ENCODE results near the gene SRGAP1. TPM values are rescaled to one million over a fixed set of nuclear protein-coding genes. Genes with fewer than 3 reads are reported as not detected.

The SRGAP1 gene
- total and polyA plus RNA-seq, 9 of the 15 experiments (the other 6 are each of a cell fraction or from before 2014, with no cell fraction given) = 0.01 to 0.13 (median 0.04) TPM; not detected in 3

DNA sequence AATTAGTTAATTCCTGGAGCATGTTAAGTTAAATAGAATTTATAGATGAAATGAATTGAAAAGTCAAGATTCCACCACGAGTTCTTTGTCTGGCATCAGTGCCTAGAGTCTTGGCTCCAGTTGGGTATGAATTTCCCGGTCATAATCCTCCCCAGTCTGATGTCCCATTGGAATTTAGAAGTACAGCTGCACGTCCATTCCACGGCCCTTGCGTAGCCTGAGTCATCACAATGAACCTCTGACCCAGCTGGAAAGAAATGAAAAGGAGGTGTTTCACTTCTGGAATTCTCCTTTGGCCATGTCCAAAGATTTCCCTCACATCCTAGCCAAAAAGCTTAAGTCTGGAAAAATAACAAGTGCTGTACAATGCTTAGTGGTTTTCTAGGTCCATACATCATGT is 254.9 kb downstream of the SRGAP1 start:
- Histone ChIP-seq H2AFZ (ENCODE audit: low read depth, low read length) (no peak overlapping the region), H3K9ac (ENCODE audit: insufficient read depth in 1 of 2, low read depth in 2 of 2, low read length in 2 of 2) (no peak overlapping the region), H3K4me3 (no peak overlapping the region), H3K27me3 (ENCODE audit: control insufficient read depth in 2 of 2, insufficient read depth in 2 of 2, low read length in 2 of 2) (no peaks in the 10 kb centered on the region), H3K9me3 (replicated peaks; ENCODE audit: control insufficient read depth, insufficient read depth, low read depth, low read length) (no peaks in the 10 kb centered on the region), H3K36me3 (ENCODE audit: control insufficient read depth, insufficient read depth, low read length) (no peaks in the 10 kb centered on the region), H3K9me1 (ENCODE audit: control insufficient read depth, insufficient read depth, low read length) (no peaks in the 10 kb centered on the region), H4K20me1 (replicated peaks; ENCODE audit: control insufficient read depth, insufficient read depth, low read length) (no peaks in the 10 kb centered on the region), H3K27ac (ENCODE audit: extremely low read depth, low read depth, low read length) (no peak overlapping the region), H3K4me1 (replicated peaks in 1 of 2; ENCODE audit: control insufficient read depth in 2 of 2, insufficient read depth in 2 of 2, low read length in 2 of 2) (no peaks in the 10 kb centered on the region), H3K4me2 (ENCODE audit: insufficient read depth, low read length) (no peak overlapping the region), H3K79me2 (ENCODE audit: control insufficient read depth, insufficient read depth, low read length) (no peaks in the 10 kb centered on the region)
- in situ Hi-C loops (cut with MboI) = no loop called here
- FAIRE-seq (no peak), DNase-seq (ENCODE audit: extremely low read depth in 1 of 4, low spot score in 3 of 4) (no peak), ATAC-seq (no peak)
- intact Hi-C loops (cut with micrococcal nuclease) = no loop called here
- POLR2A ChIA-PET = interaction anchor here (0.7 kb wide), 2 partner anchors 974 to 1353 kb away, joined by 3 to 4 read pairs; no protein-coding TSS in a partner anchor
- no TSS peak for BruUV-seq (replicated peaks)
- CTCF ChIA-PET (ENCODE audit: low intra/inter-chr PET ratio) = no interaction called here
- 0% methylated on average over 5 of the region's 5 CpGs for WGBS (ENCODE audit: insufficient coverage, low coverage, missing lambda C conversion rate)
- TF ChIP-seq U2AF1 (optimal IDR thresholded peaks at IDR 0.05; ENCODE audit: low read depth, low read length) = no peak
- no peak for TF ChIP-seq ZNF395 (CRISPR knock-in tag; IDR thresholded peaks at IDR 0.05)

DNA sequence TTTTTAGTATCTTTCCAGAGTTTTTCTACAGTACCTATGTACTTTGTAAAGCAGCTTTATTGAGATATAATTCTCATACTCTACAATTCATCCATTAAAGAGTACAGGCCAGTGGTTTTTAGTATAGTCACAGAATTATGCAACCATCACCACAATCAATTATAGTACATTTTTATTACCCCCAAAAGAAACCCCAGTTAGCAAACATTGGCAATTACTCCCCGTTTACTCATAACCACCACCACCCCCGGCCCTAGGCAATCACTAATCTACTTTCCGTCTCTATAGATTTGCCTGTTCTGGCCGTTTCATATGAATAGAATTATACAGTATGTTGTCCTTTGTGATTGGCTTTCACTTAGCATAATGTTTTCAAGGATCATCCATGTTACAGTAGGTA is 257.8 kb downstream of the SRGAP1 start:
- Histone ChIP-seq H3K9ac (ENCODE audit: insufficient read depth in 1 of 2, low read depth in 2 of 2, low read length in 2 of 2) (no peak overlapping the region), H3K4me1 (replicated peaks in 1 of 2; ENCODE audit: control insufficient read depth in 2 of 2, insufficient read depth in 2 of 2, low read length in 2 of 2) (no peaks in the 10 kb centered on the region), H3K27ac (ENCODE audit: extremely low read depth, low read depth, low read length) (no peak overlapping the region), H3K36me3 (ENCODE audit: control insufficient read depth, insufficient read depth, low read length) (no peaks in the 10 kb centered on the region), H3K4me2 (ENCODE audit: insufficient read depth, low read length) (no peak overlapping the region), H4K20me1 (replicated peaks; ENCODE audit: control insufficient read depth, insufficient read depth, low read length) (no peaks in the 10 kb centered on the region), H3K27me3 (ENCODE audit: control insufficient read depth in 2 of 2, insufficient read depth in 2 of 2, low read length in 2 of 2) (no peaks in the 10 kb centered on the region), H3K79me2 (ENCODE audit: control insufficient read depth, insufficient read depth, low read length) (no peaks in the 10 kb centered on the region), H3K9me3 (replicated peaks; ENCODE audit: control insufficient read depth, insufficient read depth, low read depth, low read length) (no peaks in the 10 kb centered on the region), H3K4me3 (no peak overlapping the region), H2AFZ (ENCODE audit: low read depth, low read length) (no peak overlapping the region), H3K9me1 (ENCODE audit: control insufficient read depth, insufficient read depth, low read length) (no peaks in the 10 kb centered on the region)
- in situ Hi-C loops (cut with MboI) (no loop called here), intact Hi-C loops (cut with micrococcal nuclease) (no loop called here)
- WGBS (ENCODE audit: insufficient coverage, low coverage, missing lambda C conversion rate) = 0% methylated on average over 4 of the region's 4 CpGs
- no peak for ATAC-seq
- POLR2A ChIA-PET = no interaction called here
- FAIRE-seq = no peak
- CTCF ChIA-PET (ENCODE audit: low intra/inter-chr PET ratio) = no interaction called here
- DNase-seq (ENCODE audit: extremely low read depth in 1 of 4, low spot score in 3 of 4) = no peak
- BruUV-seq (replicated peaks) = no TSS peak
- no peak for TF ChIP-seq NFIX (CRISPR knock-in tag; IDR thresholded peaks at IDR 0.05; ENCODE audit: low read depth)
- TF ChIP-seq ZNF785 (CRISPR knock-in tag; IDR thresholded peaks at IDR 0.05) = no peak
- no peak for TF ChIP-seq ZNF23 (CRISPR knock-in tag; IDR thresholded peaks at IDR 0.05)
- TF ChIP-seq, protein P1, sequence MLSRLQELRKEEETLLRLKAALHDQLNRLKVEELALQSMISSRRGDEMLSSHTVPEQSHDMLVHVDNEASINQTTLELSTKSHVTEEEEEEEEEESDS (CRISPR knock-in tag; IDR thresholded peaks at IDR 0.05) = no peak
- TF ChIP-seq NFATC3 (IDR thresholded peaks at IDR 0.05) = no peak
- TF ChIP-seq HNRNPK (IDR thresholded peaks at IDR 0.05; ENCODE audit: low read depth, low read length, poor library complexity, severe bottlenecking) = no peak
- TF ChIP-seq CHD2 (IDR thresholded peaks at IDR 0.05; ENCODE audit: low read depth, low read length) = no peak
- TF ChIP-seq ZNF12 (CRISPR knock-in tag; IDR thresholded peaks at IDR 0.05) = no peak
- TF ChIP-seq SIN3A (IDR thresholded peaks at IDR 0.05; ENCODE audit: borderline replicate concordance in 2 of 2, control insufficient read depth in 1 of 2, low read depth in 2 of 2, low read length in 2 of 2) = no peak
- TF ChIP-seq GATAD2A (IDR thresholded peaks at IDR 0.05) = no peak
- TF ChIP-seq CAMTA2 (CRISPR knock-in tag; conservative IDR thresholded peaks at IDR 0.05) = no peak
- no peak for TF ChIP-seq CBX3 (IDR thresholded peaks at IDR 0.05; ENCODE audit: borderline replicate concordance in 1 of 2, low read length in 2 of 2)
- no peak for TF ChIP-seq ZNF507 (tag; conservative IDR thresholded peaks at IDR 0.05)
- no peak for TF ChIP-seq RBM25 (IDR thresholded peaks at IDR 0.05; ENCODE audit: low read depth, low read length, severe bottlenecking)
- no peak for TF ChIP-seq SUPT5H (IDR thresholded peaks at IDR 0.05)
- TF ChIP-seq POU5F1 (IDR thresholded peaks at IDR 0.05; ENCODE audit: borderline replicate concordance, low read depth, low read length, partially characterized antibody) = no peak

All from K562 (cell line).